ENCODE measurements around the gene MDK.
A peak's percentile ranks its signal among the peaks of the same experiment; 100 is the strongest.

MDK gene, protein sequence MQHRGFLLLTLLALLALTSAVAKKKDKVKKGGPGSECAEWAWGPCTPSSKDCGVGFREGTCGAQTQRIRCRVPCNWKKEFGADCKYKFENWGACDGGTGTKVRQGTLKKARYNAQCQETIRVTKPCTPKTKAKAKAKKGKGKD

DNA sequence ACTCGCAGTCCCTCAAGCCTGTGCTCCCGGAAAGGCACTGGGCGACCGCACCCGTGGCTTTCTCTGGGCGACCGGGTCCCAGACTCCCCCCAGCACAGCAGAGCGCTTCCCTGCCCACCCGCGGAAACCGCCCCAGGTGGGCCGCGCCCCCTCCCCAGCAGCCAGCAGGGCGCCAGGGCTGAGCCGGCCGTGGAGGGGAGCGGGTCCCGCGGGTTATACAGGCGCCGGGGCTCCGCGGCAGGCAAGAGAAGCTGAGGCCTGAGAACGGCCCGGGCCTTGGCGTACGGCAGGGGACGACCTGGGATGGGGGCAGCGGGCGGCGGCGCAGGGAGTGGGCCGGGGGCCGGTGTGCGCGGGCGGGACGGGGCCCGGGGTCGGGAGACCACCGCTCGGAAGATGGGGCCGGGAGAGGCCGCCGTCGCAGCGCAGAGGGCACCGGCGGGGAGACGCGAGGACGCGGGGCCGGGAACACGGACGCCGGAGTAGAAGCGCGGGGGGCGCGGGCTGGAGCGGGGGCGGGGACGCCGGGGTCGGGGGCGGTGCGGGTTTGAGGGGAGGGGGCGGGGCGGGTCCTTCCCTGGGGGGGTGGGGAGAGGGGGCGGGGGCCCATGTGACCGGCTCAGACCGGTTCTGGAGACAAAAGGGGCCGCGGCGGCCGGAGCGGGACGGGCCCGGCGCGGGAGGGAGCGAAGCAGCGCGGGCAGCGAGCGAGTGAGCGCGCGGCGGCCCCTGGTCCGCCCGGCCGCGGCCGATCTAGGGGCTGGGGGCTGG is at the start of gene MDK:
Gene MDK (plus strand): TSS at position 622 of the 771 bp plus-strand sequence. CDS start 389 bp downstream, outside the sequence.
- no peak for DNase-seq (ENCODE audit: low read depth)

DNA sequence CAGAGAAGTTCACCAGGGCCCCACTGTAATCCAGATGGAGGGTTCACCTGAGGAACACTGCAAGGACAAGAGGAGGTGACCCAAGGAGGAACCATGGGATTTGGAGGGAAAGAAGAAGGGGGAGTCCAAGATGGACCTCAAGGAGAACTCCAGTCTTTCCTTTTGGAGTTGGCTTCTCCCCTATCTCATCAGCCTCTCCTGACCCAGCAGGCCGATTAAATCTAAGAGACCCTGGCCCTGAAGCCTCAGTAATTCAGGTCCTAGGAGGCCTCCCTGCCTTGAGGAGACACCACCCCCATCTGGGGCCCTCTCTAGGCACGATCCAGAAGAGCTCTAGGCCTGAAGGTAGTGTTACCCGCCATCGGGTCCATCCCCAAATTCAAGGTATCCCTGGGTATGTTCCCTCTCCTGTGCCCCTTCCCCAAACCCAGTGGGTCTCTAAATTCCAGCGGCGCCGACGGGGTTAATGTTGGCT is 49.3 kb upstream of the MDK start:
- DNase-seq (ENCODE audit: low read depth): no peak

DNA sequence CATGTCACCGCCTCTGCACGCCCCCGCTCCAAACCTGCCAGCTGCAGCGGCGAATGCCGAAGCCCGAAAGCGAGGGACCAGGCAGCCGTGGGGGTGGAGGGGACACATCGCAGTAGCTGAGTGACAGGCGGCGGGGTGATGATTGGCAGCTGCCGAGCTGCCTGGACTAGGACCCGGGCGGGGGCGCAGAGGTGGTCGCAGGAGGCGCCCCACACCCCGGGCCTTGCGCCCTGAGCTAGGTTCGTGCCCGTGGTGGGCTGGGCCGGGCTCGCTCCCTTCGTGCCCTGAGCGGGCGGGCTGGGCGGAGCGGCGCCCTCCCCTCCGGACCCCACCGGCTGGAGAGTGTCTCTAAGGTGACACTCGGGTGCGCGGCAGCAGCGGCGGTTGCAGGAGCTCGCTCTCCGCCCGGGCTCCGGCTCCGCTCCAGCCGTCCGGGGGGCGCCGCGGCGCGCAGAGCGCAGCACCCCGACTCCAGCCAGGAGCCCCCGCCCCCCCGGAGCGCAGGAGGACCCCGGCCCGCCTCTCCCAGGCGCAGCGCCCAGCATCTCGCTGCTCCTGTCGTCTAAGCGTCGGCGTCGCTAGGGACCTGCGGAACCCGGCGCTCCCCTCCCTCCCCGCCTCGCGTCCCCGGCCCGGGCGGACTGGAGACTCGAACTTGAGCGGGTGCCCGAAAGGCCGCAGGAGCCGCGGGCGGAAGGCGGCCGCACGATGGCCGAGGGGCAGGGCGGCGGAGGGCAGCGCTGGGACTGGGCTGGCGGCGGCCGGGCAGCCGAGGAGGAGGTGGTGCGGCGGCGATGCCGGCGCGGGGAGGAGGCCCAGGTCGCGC is 48.7 kb upstream of the MDK start:
- peak; percentile 50 for DNase-seq (ENCODE audit: low read depth)

DNA sequence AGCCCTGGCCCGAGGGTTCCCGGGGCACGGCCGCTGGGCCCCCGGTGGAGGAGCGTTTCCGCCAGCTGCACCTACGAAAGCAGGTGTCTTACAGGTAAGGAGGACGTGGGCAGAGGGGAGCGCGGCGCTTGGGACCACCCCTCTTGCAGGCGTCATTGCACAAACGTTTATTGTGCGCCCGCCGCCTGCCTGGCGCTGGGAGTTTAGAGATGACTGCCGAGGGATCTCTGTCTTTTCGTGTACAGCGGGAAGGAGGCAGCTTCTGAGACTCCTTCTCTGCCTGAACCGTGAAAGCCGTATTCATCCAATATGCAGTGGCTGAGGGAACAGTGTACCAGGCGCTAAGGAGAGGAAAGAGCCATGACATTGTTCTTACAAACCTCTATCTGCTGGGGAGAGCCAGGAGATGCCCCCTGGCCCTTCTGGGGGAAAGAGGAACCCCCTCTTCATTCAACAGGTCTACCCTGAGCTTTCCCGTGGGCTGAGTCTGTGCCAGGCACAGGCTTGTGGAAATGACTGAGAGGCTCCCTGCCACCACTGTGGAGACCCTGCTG is 48.0 kb upstream of the MDK start:
- DNase-seq (ENCODE audit: low read depth): no peak

DNA sequence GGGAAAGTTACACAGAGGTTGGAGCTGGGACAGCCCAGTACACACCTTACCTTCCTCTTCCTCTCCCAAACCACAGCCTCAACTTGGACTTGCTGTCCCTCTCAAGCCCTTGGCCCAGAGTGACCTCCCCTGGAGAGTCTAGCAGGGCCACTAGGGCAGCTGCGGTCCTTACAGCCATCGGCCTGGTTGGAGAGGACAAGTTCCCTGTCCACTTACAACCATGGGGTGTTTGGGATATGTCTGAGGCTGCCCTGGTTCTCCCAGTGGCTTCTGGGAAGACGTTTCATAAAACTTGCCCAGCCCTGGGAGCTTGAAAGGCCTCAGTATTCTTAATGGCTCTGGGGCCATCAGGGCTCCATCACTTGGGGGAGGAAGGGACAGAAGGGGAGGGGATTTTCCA is 47.3 kb upstream of the MDK start:
- DNase-seq (ENCODE audit: low read depth): no peak

DNA sequence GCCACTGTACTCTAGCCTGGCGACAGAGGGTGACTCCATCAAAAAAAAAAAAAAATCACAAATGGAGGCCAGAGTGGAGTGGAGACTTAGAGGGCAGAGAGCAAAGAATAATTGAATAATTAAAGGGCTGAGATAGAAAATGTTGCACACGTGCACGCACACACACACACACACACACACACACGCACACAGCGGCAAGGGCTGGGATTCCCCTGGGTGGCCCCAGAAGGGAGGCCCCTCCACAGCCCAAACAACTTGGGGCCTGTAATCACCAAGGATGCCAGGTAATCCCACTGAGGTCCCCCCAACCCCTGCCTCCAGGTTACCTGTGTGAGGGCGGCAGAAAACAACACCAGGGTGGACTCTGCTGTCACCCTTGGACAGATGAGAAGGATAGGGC is 46.2 kb upstream of the MDK start:
- no peak for DNase-seq (ENCODE audit: low read depth)

DNA sequence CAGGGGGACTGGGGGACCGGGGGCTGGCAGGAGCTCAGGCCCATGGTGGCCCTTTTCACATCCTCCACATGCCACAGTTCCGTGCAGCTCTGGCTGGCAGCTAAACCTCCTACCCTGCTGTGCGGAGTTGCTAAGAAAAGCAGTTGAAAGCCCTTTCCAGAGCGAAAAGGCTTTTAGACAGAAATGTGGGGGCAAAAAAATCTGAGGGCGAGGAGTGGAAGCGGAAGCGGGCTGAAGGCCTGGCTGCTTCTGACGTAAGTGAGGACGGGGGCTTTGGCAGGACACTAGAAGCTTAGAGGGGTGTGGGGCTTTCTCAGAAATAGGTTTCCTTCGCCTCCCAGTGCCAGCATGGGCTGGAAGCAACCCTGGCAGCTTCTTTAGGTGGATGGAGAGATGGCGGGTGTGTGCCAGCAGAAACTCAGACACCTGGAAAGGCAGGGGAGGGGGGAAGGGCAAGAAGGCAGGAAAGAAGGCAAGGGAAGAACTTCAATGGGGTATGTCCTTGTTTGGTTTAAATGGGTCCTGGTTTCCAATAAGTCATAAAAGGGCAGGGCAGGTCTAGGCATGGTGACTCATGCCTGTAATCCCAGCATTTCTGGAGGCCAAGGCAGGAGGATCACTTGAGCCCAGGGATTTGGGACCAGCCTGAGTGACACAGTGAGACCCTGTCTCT is 45.4 kb upstream of the MDK start:
- no peak for DNase-seq (ENCODE audit: low read depth)

DNA sequence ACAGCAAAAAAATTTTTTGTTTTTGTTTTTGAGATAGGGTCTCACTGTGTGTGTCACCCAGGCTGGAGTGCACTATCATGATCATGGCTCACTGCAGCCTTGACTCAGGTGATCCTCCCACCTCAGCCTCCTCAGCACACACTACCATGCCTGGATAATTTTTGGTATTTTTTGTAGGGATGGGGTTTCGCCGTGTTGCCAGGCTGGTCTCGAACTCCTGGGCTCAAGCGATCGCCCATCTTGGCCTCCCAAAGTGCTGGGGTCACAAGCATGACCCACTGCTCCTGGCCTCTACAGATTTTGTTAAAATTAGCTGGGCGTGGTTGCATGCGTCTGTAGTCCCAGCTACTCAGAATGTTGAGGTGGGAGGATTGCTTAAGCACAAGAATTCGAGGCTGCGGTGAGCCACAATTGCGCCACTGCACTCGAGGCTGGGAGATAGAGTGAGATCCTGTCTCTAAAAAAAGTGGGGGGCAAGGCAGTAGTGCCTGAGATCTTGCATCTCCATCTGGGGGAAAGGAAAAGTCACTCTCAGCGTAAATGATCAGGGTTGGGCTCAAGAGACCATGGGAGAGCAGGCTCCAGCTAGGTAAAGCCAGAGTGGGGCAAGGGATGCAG is 44.8 kb upstream of the MDK start:
- no peak for DNase-seq (ENCODE audit: low read depth)

DNA sequence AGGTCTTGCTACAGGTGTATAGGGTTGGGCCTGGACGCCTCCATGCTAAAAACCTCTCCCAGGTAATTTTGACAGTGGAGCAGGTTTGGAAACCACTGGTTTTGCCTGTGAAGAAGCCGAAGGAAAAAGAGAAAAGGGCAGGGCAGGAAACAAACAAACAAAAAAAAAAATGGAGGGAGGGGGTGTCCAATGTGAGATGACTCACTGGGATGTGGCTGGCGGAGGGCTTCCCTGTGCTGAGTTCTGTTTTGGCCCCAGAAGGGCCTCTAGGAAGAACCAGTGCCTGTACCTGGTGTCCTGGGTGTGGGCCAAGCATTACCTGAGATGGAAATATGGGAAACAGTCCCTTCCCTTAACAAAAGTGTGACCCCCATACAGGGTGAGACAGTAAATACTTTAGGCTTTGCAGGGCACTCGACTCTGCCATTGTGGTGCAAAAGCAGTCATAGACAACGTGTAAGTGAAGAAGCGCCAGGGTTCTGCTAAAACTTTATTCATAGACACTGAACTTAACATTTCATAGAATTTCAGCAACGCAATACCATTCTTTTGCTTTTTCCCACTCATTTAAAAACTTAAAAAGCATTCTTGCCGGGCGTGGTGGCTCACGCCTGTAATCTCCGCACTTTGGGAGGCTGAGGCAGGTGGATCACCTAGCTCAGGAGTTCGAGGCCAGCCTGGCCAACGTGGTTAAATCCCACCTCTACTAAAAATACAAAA is 43.7 kb upstream of the MDK start:
- DNase-seq (ENCODE audit: low read depth): no peak

DNA sequence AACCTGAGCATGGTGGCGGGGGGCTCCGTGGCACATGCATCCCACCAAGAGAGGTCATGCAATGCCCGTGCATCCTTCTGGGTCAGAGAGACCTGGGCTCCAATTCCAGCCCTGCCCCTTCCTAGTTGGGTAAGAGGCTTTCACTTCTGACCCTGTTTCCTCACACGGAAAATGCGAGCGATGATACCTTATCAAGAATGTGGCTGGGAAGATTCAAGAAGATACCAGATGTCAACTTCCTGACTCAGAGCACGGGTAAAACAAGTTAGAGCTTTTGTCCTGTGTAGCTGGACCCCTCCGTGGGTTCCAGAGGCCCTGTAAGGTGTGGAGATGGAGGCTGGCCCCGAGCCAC is 42.9 kb upstream of the MDK start:
- DNase-seq (ENCODE audit: low read depth): no peak

DNA sequence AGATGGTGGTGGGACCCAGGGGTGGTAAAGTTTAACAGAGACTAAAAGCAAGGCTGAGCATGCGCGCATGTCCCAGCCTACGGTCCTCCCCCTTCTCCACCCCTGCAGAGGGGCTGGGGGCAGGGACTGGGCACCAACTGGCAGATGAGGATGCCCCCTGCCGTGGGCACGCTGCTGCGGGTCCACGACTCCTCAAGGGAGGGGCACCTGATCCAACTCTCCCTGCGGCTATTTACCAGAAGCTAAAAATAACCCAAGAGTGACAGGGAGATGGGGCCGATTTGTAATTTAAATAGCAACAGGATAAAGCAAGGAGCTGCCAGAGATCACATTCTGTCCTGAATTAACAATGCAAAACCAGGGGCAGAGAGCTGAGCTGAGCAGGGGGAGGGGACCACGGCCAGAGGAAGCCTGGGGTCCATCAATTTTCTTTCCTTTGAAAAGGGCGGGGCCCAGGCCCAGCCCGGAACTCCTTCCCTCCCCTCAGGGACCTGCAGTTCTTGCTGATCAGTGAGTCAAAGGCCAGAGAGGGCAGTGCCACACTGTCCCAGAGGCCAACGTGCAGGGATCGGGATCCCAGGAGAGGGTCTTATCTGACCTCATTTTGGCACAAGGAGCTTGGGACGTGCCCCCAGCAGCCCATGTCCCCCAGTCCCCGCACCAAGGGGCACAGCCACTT is 42.3 kb upstream of the MDK start:
- no peak for DNase-seq (ENCODE audit: low read depth)

DNA sequence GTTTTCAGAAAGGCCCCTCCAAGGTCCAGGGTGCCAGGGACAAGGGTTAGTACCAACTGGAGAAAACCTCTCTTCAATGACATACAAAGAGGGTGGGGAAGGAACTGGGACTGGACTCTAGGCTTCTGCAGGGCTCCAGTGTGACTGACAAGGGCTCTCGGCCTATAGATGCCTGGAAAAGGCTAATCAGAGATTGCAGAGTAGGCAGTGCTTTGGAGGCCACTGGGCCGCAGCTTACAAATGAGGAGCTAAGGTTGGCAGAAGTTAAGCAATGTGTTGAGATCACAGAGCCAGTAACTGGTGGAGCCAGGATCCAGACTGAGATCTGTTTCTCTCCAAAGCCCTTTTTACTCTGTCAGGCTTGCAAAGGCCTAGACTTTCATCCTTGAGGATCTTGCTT is 41.7 kb upstream of the MDK start:
- DNase-seq (ENCODE audit: low read depth): no peak

DNA sequence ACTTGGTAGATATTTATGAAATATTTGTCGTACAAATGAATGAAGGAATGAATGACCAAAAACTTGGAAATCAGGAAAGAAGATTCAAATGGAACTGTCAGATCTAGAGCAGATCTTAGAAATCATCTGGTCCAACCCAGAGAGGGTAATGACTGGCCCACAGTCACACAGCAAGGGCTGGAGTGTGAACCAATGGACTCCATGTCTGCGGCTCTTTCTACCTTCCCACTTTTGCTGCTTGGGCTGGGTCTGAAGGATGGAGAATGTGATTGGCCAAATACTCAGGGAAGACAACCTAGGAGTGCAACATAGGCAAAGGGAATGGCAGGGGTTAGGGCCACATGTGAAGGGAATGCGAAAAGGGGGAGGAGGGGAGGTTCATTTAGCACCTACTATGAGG is 40.0 kb upstream of the MDK start:
- no peak for DNase-seq (ENCODE audit: low read depth)

DNA sequence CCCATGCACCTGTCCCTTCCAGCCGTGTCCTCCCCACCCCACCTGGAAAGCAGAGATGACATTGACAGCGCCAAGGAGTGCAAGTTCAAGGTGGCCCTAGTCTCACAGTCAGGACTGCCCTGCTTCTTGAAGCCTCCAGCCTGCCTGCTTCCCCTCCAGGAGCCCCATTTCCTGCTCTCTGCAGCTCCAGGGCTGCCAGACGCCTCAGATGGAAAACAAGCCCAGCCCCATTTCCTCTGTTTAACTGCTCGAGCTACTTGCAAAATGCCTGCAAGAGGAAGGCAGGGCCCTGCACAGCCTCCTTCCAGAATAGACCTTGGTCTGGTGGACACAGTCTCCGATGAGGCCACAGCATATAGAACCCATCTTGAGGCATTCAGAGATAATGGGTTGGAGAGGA is 39.2 kb upstream of the MDK start:
- DNase-seq (ENCODE audit: low read depth): no peak

DNA sequence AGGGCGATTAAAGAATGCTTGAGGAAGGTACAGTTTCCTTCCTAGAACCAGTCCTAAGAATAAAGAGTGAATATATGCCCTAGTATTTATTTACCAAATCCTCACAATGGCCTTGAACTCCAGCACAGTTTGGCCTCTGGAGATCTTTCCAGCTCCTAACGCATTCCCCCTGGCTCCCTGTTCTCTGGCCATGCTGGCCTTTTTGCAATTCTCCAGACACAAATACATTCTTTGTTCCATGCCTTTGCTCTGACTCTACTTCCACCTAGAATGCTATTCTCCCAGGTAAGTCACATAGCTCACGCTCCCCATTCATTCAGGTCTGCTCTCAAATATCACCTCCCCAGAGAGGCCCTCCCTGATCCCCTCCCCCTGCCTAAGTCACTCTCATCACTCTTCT is 37.9 kb upstream of the MDK start:
- DNase-seq (ENCODE audit: low read depth): no peak

DNA sequence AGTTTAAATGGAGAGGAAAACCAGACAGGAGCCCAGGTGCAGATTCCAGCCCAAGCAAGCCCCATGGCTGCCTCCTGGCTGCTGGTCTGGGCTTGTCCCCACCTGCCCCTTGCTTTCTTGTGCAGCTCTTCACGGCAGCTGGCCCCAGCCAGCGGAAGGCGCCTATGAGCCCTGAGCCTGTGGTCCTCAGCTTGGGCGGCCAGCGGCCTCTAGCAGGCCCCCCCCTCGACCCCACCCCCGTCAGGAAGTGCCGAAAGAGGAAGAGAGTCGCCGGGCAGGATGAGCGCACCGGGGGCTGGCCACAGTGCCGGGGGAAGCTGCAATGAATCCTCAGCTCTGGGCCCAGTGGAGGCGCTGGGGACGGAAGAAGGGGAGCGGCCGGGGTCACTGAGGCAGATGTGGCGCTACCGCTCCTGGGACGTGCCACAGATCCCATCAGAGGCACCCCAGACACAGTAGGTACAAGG is 36.3 kb upstream of the MDK start:
- DNase-seq (ENCODE audit: low read depth): no peak

DNA sequence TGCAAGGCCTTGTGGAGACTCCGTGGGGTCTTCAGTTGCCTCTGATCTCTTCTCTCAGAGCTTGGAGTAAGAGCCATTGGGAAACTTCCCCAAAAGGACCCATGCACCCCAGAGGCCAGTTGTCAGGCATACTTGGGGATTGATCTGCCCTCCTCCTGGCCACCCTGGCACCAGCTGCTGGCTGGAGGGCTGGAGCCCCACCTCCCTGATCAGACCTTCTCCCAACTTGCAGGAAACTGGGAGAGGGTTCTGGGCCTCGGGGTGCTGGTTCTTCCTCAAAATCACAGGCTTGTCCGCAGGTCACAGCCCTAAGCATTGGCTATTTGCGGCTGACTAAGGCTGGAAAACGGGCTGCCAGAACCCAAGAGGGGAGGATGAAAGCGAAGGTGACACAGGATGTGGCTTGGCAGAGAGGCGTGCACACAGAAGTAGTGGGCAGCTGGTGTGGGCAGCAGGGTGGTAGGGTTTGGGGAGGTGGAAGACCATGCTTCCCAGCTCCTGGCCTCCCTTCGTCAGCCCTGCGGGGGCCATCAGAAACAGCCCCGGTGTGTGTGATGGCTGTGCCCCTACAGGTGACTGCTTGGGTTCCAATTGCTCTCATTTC is 35.5 kb upstream of the MDK start:
- no peak for DNase-seq (ENCODE audit: low read depth)

DNA sequence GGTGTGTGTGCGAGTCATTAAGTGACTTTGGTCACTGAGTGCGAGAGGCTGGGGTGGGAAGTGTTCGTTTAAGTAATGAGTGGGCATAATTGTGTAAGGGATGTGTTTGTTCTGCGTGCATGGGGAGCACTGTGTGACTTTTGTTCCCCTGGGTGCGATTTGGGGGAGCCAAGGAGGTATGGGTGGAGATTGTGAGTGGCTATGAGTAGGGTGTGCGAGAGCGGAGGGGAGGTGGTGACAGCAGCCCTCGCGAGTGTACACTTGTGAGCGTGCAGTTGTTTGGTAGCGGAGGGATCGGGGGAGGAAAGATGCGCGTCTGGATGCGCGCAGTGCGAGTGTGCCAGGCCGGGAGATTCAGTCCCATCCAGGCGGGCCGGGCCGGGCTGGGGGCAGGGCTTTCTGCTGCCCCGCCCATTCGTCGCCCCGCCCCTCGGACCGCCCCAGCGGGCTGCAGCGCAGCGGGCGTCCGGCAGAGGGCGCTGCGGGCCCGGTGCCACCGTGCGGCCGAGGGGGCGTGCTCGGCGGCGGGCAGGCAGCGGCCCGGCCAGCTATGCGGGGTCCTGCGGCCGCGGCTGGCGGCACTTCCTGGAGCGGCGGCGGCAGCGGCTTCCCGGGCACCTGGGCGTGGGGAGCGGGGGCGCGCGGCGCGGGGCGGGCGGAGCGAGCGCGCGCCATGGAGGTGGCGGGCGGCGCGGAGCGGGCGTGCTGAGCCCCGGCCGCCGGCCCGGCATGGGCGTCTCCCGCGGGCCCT is 34.4 kb upstream of the MDK start, which contains the start of gene DGKZ:
Gene DGKZ (plus strand): TSS at position 578 of the 751 bp plus-strand sequence. CDS start 197 bp downstream, outside the sequence.
- peak; percentile 82 for DNase-seq (ENCODE audit: low read depth)

Measured in stimulated activated CD8-positive, alpha-beta memory T cell treated with anti-CD3 and anti-CD28 coated beads, Interleukin-12 subunit alpha, Interleukin-12 subunit beta, amount 100 ng/mL, for 4 hours (primary cell).